Measurements from ENCODE around the gene B4GALNT3.

Gene B4GALNT3

DNA sequence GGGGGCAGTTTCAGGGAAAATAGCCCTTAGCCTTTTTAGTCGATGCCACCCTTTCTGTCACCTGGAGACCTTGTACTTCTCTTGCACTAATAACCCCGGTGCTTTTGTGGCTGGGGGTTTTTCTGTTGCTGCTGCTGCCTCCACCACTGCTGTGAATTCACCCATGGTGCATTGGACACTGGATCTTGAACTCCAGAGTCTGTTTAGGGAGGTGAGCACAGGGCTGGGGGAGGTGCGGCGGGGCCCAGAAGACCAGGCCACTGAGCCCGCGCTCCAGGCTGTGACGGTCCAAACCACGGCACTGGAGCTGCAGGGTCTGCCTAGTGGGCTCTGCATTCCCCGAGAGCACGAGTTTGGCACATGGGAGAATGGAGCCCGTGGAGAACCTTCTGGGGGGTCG is 102.9 kb downstream of the B4GALNT3 start:
- TF ChIP-seq, protein P1, sequence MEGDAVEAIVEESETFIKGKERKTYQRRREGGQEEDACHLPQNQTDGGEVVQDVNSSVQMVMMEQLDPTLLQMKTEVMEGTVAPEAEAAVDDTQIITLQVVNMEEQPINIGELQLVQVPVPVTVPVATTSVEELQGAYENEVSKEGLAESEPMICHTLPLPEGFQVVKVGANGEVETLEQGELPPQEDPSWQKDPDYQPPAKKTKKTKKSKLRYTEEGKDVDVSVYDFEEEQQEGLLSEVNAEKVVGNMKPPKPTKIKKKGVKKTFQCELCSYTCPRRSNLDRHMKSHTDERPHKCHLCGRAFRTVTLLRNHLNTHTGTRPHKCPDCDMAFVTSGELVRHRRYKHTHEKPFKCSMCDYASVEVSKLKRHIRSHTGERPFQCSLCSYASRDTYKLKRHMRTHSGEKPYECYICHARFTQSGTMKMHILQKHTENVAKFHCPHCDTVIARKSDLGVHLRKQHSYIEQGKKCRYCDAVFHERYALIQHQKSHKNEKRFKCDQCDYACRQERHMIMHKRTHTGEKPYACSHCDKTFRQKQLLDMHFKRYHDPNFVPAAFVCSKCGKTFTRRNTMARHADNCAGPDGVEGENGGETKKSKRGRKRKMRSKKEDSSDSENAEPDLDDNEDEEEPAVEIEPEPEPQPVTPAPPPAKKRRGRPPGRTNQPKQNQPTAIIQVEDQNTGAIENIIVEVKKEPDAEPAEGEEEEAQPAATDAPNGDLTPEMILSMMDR (IDR thresholded peaks at IDR 0.05; ENCODE audit: insufficient read depth, missing control alignments), result no peak
- no peak for FAIRE-seq
- no peak for DNase-seq (ENCODE audit: insufficient read length, low spot score)

- TF ChIP-seq, protein P1 (IDR thresholded peaks at IDR 0.05; ENCODE audit: insufficient read depth, missing control alignments), result no peak
- FAIRE-seq, result no peak
- no peak for DNase-seq (ENCODE audit: insufficient read length, low spot score)
These were observed 103.6 kb downstream of the B4GALNT3 start for GRCh38 chr12:563250-563781.

DNA sequence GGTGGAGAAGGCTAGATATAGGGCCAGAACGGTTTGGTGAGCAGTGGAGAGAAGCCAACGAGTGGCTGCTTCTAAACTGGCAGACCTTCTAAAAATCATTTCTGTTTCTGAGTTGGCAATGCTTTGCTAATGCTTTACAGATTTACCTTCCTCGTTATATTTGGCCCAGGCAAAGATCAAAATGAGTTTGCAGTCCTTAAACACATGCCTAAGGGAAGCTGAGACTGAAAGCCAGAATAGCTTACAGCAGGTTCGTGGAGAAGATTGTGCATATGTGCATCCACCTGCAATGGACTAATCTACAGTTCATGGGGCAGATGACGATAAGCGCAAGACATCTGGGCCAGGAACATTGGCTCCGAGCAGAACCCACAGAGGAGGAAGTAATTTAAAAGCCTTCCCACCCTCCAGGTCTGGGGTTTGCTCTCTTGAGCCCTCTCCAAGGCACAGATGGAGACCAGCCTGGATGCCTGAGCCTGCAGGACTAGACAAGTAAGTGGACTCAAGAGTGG is 104.1 kb downstream of the B4GALNT3 start:
- FAIRE-seq (no peak), DNase-seq (ENCODE audit: insufficient read length, low spot score) (no peak)
- TF ChIP-seq, protein P1 (IDR thresholded peaks at IDR 0.05; ENCODE audit: insufficient read depth, missing control alignments), result no peak

- TF ChIP-seq, protein P1 (IDR thresholded peaks at IDR 0.05; ENCODE audit: insufficient read depth, missing control alignments), result no peak
- DNase-seq (ENCODE audit: insufficient read length, low spot score) (no peak), FAIRE-seq (no peak)
These were observed 105.4 kb downstream of the B4GALNT3 start for GRCh38 chr12:565161-565560.

- DNase-seq (ENCODE audit: insufficient read length, low spot score), result no peak
- TF ChIP-seq, protein P1 (IDR thresholded peaks at IDR 0.05; ENCODE audit: insufficient read depth, missing control alignments), result no peak
- FAIRE-seq, result no peak
These were observed 105.9 kb downstream of the B4GALNT3 start for GRCh38 chr12:565589-566105.

DNA sequence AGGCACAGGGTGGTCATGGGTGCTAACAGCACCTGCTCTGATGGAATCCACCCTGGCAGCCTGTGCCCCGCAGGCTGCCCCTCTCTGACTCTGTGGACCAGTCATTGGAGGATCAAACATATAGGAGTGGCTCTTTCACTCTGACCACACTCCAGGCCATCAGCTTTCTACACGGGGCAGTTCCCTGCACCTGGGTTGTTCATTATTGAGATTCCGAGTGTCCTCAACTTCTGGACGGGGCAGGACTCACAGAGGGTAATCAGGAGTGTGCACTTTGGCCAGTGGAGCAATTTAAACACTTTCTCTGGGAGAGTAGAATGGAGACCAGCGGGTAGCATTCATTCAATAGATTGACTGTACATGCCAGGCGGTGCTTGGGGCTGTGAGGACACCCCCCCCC is 108.7 kb downstream of the B4GALNT3 start:
- FAIRE-seq (no peak), DNase-seq (ENCODE audit: insufficient read length, low spot score) (no peak)
- TF ChIP-seq, protein P1 (IDR thresholded peaks at IDR 0.05; ENCODE audit: insufficient read depth, missing control alignments), result no peak

GRCh38 chr12:569091-569676 is 109.4 kb downstream of the B4GALNT3 start:
- TF ChIP-seq, protein P1 (IDR thresholded peaks at IDR 0.05; ENCODE audit: insufficient read depth, missing control alignments), result no peak
- FAIRE-seq (no peak), DNase-seq (ENCODE audit: insufficient read length, low spot score) (no peak)

All from D721Med (cell line).